PC-9 (cell line): ENCODE data around the gene CXCL8. TPM values are rescaled to one million over a fixed set of nuclear protein-coding genes. Genes with fewer than 3 reads are reported as not detected.

Experiments
- BruUV-seq: library from RNA; stranded (reverse); fragments of 400-500 nt; replicated peaks from 2 replicates; lab custom pipeline; 2021; lab: Mats Ljungman, UMichigan
- CTCF ChIA-PET: fragments of 300-600 bp; sonication (Branson Sonifier 250); formaldehyde crosslinking; loops from one replicate; lab custom pipeline; 2022; ENCODE audit warnings: antibody characterized with exemption; lab: Charles Lee
- POLR2A ChIA-PET: fragments of 300-600 bp; sonication (Branson Sonifier 250); formaldehyde crosslinking; loops from one replicate; lab custom pipeline; 2022; ENCODE audit warnings: antibody characterized with exemption; ENCODE audit not compliant: unreplicated experiment; lab: Charles Lee
- DNase-seq, 2 experiments: peaks; one replicate each; pipeline versions ENCODE4 v3.0.0 to v3.0.0-alpha.2; 2015 to 2022; ENCODE audit warnings: mixed read lengths in 1 of 2
- H2AFZ ChIP-seq: fragments of 200-600 bp; sonication (generic); 2 replicates; pipeline ENCODE4 v1.8.1; 2017; ENCODE audit warnings: antibody characterized with exemption
- H3F3A ChIP-seq: fragments of 200-600 bp; sonication (generic); 2 replicates; pipeline ENCODE4 v1.8.1; 2017; ENCODE audit warnings: antibody characterized with exemption, mild to moderate bottlenecking, low read depth; ENCODE audit not compliant: insufficient read depth
- H3K27ac ChIP-seq: fragments of 200-600 bp; sonication (generic); 2 replicates; pipeline ENCODE4 v1.6.1; 2016; ENCODE audit warnings: mixed run types
- H3K27me3 ChIP-seq: fragments of 200-600 bp; sonication (generic); 2 replicates; pipeline ENCODE4 v1.6.1; 2016; ENCODE audit warnings: low read depth, mixed run types; ENCODE audit not compliant: insufficient read depth
- H3K36me3 ChIP-seq: fragments of 200-600 bp; sonication (generic); 2 replicates; pipeline ENCODE4 v1.6.1; 2016; ENCODE audit warnings: low read depth, mixed run types
- H3K4me1 ChIP-seq: fragments of 200-600 bp; sonication (generic); replicated peaks from 2 replicates; pipeline ENCODE4 v1.6.1; 2016; ENCODE audit warnings: mixed run types; ENCODE audit not compliant: insufficient read depth
- H3K4me2 ChIP-seq: fragments of 200-600 bp; sonication (generic); 2 replicates; pipeline ENCODE4 v1.6.1; 2017; ENCODE audit warnings: mixed run types
- H3K4me3 ChIP-seq: fragments of 200-600 bp; sonication (generic); 2 replicates; pipeline ENCODE4 v1.6.1; 2016; ENCODE audit warnings: mixed run types
- H3K79me2 ChIP-seq: fragments of 200-600 bp; sonication (generic); 2 replicates; pipeline ENCODE4 v1.6.1; 2017; ENCODE audit warnings: low read depth, mixed run types
- H3K9me2 ChIP-seq: fragments of 200-600 bp; sonication (generic); 2 replicates; pipeline ENCODE4 v1.8.1; 2017; ENCODE audit warnings: mild to moderate bottlenecking; ENCODE audit not compliant: insufficient read depth
- H3K9me3 ChIP-seq: fragments of 200-600 bp; sonication (generic); 2 replicates; pipeline ENCODE4 v1.8.1; 2016; ENCODE audit warnings: low read depth; ENCODE audit not compliant: insufficient read depth
- H4K20me1 ChIP-seq: fragments of 200-600 bp; sonication (generic); 2 replicates; pipeline ENCODE4 v1.8.1; 2017; ENCODE audit not compliant: insufficient read depth
- EZH2 ChIP-seq: fragments of 200-600 bp; sonication (generic); IDR thresholded peaks from 2 replicates; pipeline ENCODE4 v1.8.0; 2017; ENCODE audit warnings: antibody characterized with exemption, low read depth
- intact Hi-C: fragments of 100-400 bp; cut with micrococcal nuclease; formaldehyde crosslinking; loops from one replicate; pipeline ENCODE4 v1.10.0; 2022; ENCODE audit not compliant: unreplicated experiment
- total RNA-seq: library from RNA; stranded (reverse); gene quantifications from 2 replicates; pipeline ENCODE4 v1.2.3, GENCODE V29; 2021
- TF ChIP-seq, protein P1 (sequence below): fragments of 200-600 bp; sonication (generic); conservative IDR thresholded peaks from 2 replicates; pipeline ENCODE4 v1.6.1; 2017; ENCODE audit warnings: mixed run types, antibody characterized with exemption, mild to moderate bottlenecking, moderate library complexity

The CXCL8 gene
- total RNA-seq, 1 experiment from 2014 or later = 0.35 TPM

DNA sequence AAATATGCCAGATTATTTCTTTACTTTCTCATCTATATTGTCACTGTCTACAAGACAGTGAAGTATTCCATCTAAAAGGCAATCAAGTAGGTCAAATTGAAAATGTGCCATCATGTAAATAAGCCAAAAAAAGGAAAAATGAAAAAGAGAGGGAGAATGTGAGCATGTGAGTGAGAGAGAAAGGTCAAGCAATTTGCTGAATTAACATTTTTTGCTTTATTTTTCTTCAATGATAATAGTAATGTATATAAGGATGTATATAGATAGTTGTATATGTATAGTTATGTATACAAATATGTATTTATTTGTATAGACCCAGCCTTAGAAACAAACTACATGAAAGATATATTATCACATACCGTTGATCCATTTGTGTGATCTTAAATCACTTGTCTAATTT is 11.5 kb downstream of the CXCL8 start:
- intact Hi-C loops = no loop called here
- TF ChIP-seq EZH2 = no peak
- TF ChIP-seq, protein P1, sequence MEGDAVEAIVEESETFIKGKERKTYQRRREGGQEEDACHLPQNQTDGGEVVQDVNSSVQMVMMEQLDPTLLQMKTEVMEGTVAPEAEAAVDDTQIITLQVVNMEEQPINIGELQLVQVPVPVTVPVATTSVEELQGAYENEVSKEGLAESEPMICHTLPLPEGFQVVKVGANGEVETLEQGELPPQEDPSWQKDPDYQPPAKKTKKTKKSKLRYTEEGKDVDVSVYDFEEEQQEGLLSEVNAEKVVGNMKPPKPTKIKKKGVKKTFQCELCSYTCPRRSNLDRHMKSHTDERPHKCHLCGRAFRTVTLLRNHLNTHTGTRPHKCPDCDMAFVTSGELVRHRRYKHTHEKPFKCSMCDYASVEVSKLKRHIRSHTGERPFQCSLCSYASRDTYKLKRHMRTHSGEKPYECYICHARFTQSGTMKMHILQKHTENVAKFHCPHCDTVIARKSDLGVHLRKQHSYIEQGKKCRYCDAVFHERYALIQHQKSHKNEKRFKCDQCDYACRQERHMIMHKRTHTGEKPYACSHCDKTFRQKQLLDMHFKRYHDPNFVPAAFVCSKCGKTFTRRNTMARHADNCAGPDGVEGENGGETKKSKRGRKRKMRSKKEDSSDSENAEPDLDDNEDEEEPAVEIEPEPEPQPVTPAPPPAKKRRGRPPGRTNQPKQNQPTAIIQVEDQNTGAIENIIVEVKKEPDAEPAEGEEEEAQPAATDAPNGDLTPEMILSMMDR = no peak
- ChIA-PET POLR2A (no interaction called here), CTCF (no interaction called here)
- Histone ChIP-seq H3K27me3 (no peaks in the 10 kb centered on the region), H3K4me2 (no peak overlapping the region), H3K36me3 (no peaks in the 10 kb centered on the region), H3K4me1 (no peaks in the 10 kb centered on the region), H3K9me2 (no peaks in the 10 kb centered on the region), H2AFZ (no peak overlapping the region), H3K9me3 (no peaks in the 10 kb centered on the region), H3K27ac (no peak overlapping the region), H3K79me2 (no peaks in the 10 kb centered on the region), H4K20me1 (no peaks in the 10 kb centered on the region), H3F3A (no peaks in the 10 kb centered on the region), H3K4me3 (no peak overlapping the region)
- DNase-seq = no peak
- BruUV-seq = no TSS peak

DNA sequence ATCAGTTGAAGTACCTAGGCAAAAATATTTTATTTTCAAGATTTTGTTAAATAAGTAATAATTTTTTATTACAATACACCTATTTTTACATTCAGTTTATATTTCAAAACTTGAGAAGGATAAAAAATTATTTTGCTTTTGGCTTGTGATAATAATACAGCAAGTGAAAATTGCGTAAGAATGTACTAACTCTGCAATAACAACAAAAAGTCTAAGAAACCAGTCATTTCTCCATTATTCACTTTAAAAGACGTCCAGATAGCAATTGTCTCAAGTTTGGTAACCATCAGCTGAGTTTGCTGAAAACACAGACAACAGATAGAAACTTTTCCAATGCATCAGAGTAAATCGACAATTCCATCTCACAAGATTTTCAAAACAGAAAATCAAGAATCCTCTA is 12.1 kb downstream of the CXCL8 start:
- DNase-seq = no peak
- Histone ChIP-seq H3K9me3 (no peaks in the 10 kb centered on the region), H3F3A (no peaks in the 10 kb centered on the region), H3K4me3 (no peak overlapping the region), H2AFZ (no peak overlapping the region), H3K4me2 (no peak overlapping the region), H4K20me1 (no peaks in the 10 kb centered on the region), H3K4me1 (no peaks in the 10 kb centered on the region), H3K27ac (no peak overlapping the region), H3K79me2 (no peaks in the 10 kb centered on the region), H3K36me3 (no peaks in the 10 kb centered on the region), H3K27me3 (no peaks in the 10 kb centered on the region), H3K9me2 (no peaks in the 10 kb centered on the region)
- CTCF ChIA-PET = no interaction called here
- TF ChIP-seq, protein P1 = no peak
- POLR2A ChIA-PET = no interaction called here
- BruUV-seq = no TSS peak
- intact Hi-C loops = no loop called here

DNA sequence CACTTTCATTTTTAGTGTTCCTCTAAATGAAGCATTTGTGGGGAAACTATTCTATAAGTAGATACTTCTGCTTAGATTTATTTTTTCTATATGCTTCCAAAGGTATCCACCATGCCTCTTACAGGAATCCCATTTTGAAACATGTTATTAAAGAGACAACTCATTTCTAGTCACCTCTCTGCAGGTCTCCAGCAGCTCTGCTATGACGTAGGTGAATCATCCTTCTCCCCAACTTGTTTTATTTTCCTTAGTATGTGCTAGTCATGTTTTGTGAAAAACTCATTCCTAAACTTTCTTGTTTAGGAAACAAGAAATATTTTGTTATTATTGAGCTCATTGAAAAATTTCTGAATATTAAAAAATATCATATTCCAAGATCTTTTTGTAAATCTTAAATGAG is 12.8 kb downstream of the CXCL8 start:
- no peaks in the 10 kb centered on the region for H3F3A ChIP-seq
- H3K9me3 ChIP-seq = no peaks in the 10 kb centered on the region
- H4K20me1 ChIP-seq = no peaks in the 10 kb centered on the region
- no TSS peak for BruUV-seq
- no peak overlapping the region for H2AFZ ChIP-seq
- TF ChIP-seq EZH2 = no peak
- TF ChIP-seq, protein P1 = no peak
- POLR2A ChIA-PET = no interaction called here
- H3K79me2 ChIP-seq = no peaks in the 10 kb centered on the region
- no peak for DNase-seq
- no peak overlapping the region for H3K27ac ChIP-seq
- intact Hi-C loops = no loop called here
- no peaks in the 10 kb centered on the region for H3K36me3 ChIP-seq
- H3K4me2 ChIP-seq = no peak overlapping the region
- H3K4me3 ChIP-seq = no peak overlapping the region
- H3K4me1 ChIP-seq = no peaks in the 10 kb centered on the region
- no peaks in the 10 kb centered on the region for H3K27me3 ChIP-seq
- CTCF ChIA-PET = no interaction called here
- no peaks in the 10 kb centered on the region for H3K9me2 ChIP-seq
